Activated T-cell treated with anti-CD3 and anti-CD28 coated beads, Interleukin-2, amount 50 U/mL, for 1 hour (primary cell): Measurements from ENCODE around the gene CREB5.
"Not testable (repeated sequence)": the region's sequence is repeated elsewhere in the genome, so short reads cannot be mapped to it uniquely, and the experiment has no call there.

Experiments
- DNase-seq: peaks from one replicate; pipeline ENCODE4 v3.0.0-alpha.2; 2020

Gene CREB5

DNA sequence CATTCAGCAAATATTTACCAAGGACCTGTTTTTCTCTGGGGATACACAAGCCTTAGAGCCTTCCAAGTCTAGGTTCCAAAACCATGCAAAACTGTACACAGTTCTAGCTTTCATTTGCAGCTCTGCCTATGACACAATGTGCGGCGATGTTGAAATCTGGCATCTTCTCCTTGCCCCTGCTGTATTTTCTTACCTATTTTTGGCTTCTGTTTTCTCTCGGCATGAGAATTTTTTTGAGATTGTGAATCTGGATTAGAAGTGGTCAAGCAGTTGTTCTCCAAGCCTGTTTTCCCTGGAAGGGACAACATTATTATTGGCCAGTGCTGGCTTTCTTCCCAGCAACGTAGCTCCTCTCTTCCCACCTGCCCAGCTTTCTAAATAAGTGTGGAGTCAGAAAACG, 176.3 kb downstream of the CREB5 start:
- DNase-seq = no peak

DNA sequence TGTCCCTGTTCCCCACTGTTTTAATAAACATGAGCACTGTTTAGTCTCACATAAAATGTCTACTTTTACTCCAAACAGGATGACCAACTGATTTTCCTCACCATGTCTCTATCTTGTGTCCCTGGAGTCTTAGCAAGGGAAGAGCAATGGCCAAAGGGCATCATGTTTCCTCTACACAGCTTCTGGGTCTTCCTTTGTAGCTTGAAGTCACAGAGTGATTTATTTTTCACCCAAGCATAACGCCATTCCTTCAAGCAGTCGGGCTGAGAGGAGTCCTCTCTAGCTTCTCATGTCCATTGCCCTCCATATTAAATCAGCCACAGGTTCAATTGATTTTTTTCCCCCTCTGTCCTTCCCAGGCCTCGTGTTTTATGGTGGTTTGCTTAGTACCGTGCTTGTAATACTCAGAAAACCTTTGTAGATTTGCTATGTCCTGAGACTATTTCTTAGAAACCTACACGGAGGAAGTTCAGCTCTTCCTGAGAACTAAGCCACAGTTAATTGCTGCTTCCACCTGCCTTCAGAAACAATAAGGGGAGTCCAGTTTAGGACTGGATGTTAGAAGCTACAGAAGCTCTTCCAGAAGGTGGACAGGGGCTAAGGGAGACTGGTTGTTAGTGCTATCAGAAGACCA, 178.8 kb downstream of the CREB5 start:
- DNase-seq = no peak

DNA sequence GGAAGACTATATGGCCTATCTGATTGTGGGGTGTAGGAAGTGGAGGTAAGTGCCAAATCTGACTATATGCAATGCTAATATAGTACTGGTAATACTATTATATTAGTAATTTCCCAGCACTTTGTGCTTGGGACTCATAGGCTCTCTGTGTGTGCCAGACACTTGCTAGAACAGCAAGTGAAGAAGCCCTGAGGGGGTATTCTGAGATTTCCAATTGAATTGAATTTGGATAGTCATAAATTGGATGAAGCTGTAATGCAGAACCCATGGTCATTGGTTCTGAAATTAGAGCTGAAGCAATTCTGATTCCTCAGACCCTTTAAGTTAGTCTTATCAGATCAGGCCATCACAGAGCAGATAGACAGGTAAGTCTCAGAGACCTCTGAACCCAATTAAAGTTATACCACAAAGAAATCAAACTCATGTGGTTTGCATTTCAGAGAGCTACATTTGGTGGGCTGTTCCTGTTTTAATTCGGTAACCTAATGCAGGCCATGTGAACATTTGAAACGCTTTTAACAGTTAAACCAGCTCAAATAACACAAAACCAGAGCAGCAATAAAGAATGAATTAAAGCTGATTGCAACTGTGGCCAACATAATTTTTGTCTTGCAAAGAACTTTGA, 179.5 kb downstream of the CREB5 start:
- DNase-seq = no peak

DNA sequence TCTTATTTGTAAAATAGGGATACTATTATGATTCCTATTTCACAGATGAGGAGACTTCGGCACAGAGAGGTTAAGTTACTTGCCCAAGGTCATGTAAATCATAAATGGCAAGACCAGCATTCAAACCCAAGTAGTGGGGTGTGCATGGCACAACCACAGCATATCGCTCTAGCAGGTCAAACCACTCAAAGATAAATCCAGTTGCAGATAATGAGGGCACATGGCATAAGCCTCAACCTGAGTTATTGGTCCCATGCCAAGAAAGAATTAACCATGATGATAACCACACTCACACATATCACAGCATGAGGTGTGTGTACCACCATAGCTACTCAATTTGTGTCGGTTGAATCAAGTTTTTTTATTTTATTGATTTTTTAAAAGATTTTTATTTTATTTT, 180.5 kb downstream of the CREB5 start:
- no peak for DNase-seq

DNA sequence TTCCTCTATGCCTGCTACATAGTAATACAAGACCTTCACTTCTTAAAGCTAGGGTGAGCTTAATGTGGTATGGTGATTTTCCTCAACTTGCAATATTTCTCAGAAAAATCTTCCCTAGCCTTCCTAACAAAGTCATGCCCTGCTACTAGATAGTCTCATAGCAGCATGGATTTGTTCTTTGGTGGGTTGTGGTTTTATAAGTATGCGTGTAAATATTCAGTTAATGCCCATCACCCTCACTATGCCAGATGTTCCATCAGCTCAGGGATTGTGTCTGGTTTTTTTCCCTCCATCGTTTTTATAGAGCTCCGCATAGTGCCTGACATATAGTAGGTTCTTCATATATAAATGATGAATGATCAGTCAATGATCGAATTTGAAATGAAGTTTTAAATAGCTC, 182.8 kb downstream of the CREB5 start:
- no peak for DNase-seq

DNA sequence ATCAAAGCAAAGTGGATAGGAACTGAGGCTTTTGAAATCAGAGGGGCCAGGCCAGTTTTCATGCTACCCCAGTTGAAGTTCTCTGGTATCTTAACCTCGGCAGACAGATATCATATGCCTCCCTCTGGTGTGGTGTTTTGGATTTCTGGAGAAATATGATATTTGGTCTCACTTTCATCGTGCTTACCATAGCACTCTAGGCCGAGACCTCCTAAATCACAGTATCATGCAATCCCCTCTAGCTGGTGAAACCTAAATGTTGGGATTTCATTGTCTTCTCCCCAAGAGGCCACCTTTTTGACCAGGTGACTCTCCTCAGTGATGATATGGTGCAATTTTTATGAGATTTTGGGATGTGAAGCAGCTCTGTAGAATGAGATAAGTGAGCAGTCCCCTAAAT, 183.5 kb downstream of the CREB5 start:
- no peak for DNase-seq

DNA sequence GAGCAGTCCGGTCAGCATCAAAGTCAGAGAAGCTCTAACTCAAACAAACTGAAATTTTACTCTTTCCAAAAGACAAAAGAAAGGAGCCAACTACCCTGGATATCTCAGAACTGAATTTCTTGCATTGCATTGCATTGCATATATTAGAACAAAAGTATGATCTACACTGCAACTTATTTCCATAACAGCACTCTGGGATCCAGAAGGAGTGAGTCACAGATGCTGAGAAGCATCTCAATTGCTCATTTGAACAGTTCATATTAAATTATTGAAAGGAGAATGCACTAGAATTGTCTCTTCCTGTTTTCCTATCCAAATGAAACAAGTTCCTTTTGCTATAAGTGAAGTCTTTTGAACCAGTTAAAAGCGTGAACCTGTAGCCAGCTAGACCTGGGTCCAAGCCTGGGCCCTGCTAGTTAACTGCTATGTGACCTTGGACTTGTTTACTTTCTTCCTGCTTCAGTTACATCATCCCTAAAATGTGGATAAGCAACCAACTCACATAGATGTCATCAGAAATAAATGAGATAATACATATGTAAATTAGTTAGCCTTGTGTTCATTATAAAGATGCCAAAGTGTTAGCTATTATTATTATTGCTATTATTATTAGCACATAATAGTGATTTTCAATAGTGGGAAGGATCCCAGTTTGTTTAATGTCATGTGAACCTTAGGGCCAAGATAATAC, 184.1 kb downstream of the CREB5 start:
- DNase-seq = no peak

DNA sequence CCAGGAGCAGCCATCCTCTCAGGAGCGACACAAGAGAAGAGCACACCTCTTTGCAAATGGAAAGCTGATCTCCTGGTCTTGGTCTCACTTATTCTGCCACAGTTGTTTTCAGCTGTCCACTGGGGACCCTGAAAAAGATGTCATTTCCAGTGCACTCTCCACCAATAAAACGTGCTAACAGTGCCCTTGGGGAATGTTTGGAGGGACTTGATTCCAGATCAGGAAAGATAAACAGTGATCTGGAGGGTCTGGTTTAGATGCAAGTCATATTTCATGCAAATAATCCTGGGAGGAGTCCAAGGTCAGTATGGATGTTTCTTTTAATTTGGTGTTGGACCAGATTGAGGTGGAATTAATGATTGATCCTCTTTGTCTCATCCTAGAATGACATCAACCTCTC, 185.0 kb downstream of the CREB5 start:
- DNase-seq = no peak

DNA sequence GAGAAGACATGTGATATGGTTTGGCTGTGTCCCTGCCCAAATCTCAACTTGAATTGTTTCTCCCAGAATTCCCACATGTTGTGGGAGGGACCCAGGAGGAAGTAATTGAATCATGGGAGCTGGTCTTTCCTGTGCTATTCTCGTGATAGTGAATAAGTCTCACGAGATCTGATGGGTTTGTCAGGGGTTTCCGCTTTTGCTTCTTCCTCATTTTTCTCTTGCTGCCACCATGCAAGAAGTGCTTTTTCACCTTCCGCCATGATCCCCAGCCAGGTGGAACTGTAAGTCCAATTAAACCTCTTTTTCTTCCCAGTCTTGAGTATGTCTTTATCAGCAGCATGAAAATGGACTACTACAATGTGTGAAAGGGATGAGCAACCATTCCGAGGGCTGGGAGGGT, 185.7 kb downstream of the CREB5 start:
- DNase-seq = not testable (repeated sequence)

DNA sequence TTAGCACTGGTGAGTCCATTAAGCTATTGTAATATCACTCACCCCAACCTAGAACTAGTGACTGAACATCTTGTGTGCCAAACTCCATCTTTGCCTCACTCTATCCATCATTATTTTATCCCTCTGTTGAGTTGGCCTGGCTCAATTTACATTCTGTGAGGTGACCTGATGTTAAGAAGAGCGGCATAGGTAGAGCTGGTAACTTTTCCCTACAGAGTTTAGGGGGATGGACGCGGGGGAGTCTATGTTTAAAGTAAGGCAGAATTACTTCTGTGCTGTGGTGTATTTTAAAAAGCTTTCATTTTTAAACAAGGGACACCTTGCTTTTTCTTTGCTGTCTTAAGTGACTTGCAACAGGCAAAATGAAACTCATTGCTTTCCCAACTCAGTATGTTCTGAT, 186.3 kb downstream of the CREB5 start:
- DNase-seq = no peak

DNA sequence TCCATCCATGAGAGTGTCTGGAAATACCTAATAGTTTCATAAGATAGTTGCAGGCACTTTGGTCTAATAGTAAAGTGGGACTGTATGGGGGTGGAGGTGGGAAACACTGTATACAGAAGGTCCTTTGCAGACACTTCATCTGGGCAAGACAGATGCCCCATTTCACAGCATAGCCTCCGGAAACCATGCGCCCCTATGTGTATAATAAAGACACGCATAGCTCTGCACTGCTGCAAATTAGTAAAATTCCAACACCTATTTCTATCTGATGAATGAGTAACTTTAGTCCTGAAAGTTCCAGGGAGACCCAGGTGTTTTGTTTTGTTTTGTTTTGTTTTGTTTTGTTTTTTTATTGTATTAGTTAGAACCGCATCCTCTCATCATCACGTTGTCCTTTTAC, 187.1 kb downstream of the CREB5 start:
- no peak for DNase-seq

DNA sequence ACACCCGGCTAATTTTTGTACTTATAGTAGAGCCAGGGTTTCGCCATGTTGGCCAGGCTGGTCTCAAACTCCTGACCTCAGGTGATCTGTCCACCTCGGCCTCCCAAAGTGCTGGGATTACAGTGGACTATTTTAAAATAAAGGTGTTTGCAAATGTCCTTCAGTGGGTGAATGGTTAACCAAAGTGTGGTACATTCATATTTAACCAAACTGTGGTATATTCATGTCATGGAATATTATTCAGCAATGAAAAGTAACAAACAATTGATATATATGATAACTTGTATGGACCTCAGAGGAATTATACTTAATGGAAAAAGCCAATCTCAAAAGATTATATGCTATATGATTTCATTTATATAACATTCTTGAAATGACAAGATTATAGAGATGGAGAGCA, 190.0 kb downstream of the CREB5 start:
- no peak for DNase-seq

DNA sequence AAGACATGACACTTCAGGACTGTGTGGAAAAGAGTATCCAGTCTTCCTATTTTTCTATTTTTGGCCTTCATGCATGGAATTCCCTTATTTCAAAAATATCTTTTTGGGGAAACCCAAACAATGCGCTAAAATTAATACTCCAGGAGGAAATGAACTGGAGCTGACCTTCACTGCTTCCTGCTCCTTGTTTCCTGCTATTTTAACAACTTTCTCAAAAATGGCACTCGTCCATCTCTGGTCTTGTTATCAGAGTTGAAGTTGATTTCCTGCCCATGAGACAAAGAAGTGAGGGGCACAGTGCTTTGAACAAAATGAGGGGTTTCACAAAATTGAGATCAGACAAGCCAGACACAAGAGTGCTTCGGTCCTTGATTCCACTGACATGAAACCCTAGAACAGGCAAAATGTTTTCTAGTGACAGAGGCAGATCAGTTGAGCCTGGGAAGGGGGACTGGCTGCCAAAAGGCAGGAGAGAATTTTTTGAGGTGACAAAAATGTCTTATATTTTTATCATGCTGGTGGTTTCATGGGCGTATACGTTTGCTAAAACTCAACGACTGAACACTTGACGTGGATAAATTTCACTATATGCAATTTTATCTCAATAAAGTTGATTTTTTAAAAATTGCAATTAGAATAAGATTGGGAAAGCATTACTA, 193.2 kb downstream of the CREB5 start:
- no peak for DNase-seq

DNA sequence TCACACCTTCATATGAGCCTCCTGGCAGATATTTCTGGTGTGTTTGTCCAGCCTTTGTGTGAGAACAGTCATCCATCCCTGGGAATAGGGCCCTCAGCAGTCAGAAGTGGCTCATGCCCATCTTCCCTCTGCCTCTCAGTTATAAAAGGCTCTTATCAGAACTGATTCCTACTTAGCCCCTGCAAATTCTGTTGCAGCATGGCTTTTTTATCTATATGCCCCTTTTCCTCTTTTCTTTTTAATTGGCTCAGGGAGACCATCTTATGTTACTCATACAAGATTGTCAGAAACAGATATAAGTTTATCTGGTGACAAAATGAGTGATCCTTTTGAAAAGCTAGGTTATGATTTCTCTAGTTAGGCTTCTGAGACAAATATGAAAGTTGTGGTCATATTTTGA, 194.1 kb downstream of the CREB5 start:
- DNase-seq = no peak

DNA sequence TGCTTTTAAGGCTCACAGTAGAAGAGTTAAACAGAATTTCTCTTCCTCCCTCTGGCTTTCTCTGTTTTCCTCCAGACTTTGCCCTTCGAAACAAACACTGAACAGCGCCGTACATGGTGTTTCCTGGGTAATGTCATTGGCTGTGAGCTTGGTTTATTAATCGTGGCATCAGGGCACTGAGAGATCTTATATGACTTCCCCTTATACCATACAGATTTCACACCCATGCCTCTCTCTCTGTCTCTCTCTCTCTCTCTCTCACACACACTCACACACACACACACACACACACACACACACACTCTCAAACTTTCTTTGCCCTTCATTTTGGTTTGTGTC, 195.5 kb downstream of the CREB5 start:
- DNase-seq = no peak

DNA sequence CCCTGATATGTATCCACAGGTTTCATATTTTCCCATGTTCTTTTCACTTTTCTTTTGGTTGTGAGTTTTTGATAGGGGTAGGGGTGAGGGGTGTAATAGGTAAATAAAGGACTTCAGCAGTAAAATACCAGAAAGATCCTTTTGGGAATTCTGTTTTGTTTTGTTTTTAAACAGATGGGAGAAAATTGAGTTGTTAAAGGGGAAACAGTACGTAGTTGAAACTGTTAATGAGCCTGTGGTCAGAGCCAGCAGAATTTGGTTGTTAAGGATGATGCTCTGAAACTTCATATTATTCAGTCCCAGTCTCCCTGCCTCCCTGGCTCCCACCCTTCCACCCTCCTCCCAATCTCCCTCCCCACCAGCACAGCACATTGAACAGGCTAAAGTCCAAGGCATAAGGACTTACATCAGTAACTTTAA, 195.9 kb downstream of the CREB5 start:
- no peak for DNase-seq

DNA sequence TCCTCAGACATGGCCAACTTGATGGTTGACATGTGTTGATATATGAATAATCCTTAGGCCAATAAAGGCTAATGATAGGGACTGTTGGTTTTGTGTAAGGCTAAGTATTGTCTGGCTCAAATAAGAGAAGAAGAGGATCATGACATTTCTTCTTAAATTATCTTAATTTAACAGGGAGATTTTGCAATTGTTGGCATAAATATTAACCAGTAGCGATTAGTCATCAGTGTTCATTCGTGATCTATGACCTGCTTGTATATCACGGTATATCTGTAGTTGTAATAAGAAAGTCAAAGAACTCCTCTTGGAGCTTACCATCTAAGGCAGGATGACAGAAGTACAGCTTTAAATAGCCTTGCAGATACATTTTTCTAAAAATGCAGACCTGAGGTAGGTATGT, 196.4 kb downstream of the CREB5 start:
- no peak for DNase-seq

DNA sequence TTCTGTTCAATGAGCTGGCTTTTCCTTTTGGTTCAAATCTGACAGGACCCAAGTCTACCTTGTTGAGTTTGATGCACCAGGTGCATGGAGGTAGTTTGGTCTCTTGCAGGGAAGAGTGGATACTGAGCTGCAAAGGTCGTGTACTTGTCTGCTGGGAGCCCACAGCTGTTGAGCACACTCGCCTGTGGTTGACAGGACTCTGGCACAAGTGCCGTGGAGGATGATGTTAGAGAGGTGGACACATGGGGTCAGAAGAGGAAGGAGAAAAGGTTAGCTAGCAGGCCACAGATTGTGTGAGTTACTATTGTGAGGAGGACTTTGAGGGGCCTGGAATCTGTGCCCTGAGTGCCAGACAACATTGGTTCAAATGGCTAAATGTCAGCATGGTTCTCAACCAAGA, 197.3 kb downstream of the CREB5 start:
- no peak for DNase-seq

DNA sequence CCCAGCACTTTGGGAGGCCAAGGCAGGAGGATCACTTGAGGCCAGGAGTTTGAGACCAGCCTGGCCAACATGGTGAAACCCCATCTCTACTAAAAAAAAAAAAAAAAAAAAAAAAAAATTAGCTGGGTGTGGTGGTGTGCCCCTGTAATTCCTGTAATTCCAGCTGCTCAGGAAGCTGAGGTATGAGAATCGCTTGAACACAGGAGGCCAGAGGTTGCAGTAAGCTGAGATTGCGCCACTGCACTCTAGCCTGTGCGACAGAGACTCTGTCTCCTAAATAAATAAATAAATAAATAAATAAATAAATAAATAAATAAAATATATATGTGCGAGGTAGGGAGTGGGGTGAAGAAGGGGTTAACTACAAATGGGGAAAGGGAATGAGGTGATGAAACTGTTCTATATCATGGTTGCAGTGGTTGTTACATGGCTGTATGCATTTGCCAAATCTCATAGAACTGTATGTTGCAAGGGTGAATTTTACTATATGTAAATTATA, 199.1 kb downstream of the CREB5 start:
- not testable (repeated sequence) for DNase-seq

DNA sequence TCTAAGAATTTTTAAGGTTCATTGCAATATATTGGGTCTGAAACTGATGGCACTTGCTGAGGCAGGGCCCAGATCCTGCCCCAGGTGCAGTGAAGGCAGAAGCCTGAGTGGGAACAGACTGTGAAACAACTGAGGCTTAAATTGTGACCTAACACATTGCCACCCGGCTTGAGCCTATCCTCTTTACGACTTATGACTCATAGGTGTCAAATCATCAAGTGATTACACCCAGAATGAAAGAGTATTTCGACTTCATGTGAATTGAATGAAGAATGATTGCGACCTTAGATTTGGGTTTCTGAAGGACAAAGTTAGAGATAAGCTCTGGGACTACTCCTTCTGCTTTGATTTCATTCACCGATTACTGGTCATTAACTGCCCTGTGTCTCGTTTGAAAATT, 200.9 kb downstream of the CREB5 start:
- no peak for DNase-seq

DNA sequence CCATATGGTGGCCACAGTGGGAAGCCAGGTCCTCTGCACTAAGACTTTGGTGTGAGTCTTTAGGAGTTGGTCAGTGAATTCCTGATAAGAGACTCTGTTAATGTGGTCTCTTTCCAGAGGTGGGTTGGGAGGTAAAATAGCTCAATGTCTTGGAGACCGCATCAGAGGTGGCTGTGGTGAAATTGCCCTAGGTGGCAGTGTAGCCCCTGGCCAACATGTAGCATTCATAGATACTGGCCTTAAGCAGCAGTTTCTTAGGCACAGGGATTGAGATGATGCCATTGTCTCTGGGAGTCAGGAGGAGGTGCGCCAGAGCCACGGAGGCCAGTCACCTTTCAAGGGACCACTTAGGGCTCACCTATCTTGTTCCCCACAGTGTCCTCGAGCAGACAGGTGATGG, 202.8 kb downstream of the CREB5 start:
- DNase-seq = no peak

DNA sequence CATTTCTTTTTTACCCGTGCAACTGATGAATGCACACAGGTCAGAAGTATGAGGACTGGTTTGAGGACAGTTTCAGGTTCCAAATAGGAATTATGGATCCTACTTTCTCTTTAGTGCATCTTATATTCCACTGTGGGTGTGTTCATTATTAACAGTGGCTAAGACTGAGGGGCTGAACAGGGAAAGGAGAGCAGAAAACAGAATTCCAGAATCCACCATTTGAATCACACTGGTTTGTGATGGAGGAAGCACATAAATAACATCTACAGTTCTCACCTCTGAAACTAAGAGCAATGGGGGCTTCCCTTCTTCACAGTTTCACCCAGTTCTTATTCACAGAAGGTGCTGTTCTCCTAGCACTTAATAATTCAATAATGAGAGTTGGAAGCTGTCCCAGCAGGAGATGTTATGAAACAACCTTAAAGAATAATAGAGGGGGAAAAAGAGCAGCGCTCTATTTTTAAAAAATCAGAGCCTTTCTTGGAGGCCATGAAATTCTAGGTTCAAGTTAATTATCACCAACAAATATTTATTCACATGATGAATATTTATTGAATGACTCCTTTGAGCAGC, 205.1 kb downstream of the CREB5 start:
- DNase-seq = no peak

DNA sequence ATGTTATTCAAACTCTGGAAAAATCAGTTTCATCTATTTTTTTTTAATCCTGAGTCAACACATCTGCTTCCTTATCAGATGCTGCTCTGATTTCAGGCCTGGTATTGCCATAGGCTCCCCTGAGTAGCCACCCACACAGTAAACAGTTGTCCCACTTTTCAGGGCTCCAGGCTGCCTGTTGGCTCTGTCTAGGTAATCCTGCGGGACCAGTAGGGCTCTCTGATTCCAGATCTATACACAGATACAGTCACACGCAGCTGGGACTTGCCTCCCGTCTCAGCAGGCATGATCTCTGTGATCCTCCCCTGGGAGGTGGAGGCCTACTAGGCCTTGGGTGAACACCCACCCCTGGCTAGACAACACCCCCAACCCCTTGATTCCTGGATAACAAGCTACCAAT, 206.1 kb downstream of the CREB5 start:
- DNase-seq = no peak

DNA sequence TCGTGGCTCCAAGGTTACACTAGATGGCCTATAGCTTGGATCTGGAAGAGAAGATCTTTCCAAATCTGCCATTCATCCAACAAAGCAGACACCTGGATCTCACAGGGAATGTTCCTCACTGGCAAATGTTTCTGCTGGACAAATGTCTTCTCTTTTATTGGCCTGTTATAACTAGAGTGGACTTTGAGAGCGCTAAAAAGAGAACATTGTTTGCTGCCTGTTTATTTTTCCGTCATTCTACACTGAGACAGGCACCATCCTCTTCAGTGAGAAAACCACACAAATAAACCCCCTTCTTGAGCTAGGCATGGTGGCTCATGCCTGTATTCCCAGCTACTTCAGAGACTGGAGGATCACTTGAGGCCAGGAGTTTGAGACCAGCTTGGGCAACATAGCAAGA, 206.9 kb downstream of the CREB5 start:
- no peak for DNase-seq
